Trophoblast cell (in vitro differentiated cells and primary cell): ENCODE measurements around the gene ESYT2.
A peak's percentile ranks its signal among the peaks of the same experiment; 100 is the strongest.

Source experiments
- DNase-seq, 2 donors: peaks; one replicate each; pipeline ENCODE4 v3.0.0-alpha.2; 2016
- H2AFZ ChIP-seq: 2 replicates; pipeline ENCODE4 v1.6.1; 2013; ENCODE audit warnings: low read length, moderate library complexity, mild to moderate bottlenecking; ENCODE audit not compliant: insufficient read depth, poor library complexity
- H2AK5ac ChIP-seq: 2 replicates; pipeline ENCODE4 v1.6.1; 2013; ENCODE audit warnings: mild to moderate bottlenecking, low read length
- H2BK120ac ChIP-seq: 2 replicates; pipeline ENCODE4 v1.6.1; 2013; ENCODE audit warnings: low read length, mild to moderate bottlenecking, moderate library complexity; ENCODE audit not compliant: insufficient read depth, poor library complexity
- H2BK12ac ChIP-seq: 2 replicates; pipeline ENCODE4 v1.6.1; 2013; ENCODE audit warnings: mild to moderate bottlenecking, low read length, moderate library complexity
- H2BK5ac ChIP-seq: 2 replicates; pipeline ENCODE4 v1.6.1; 2013; ENCODE audit warnings: low read length, low read depth, moderate library complexity, mild to moderate bottlenecking; ENCODE audit not compliant: poor library complexity
- H3K14ac ChIP-seq: 2 replicates; pipeline ENCODE4 v1.6.1; 2013; ENCODE audit warnings: mild to moderate bottlenecking, low read length
- H3K18ac ChIP-seq: 2 replicates; pipeline ENCODE4 v1.6.1; 2013; ENCODE audit warnings: mild to moderate bottlenecking, low read length
- H3K23ac ChIP-seq: 2 replicates; pipeline ENCODE4 v1.6.1; 2013; ENCODE audit warnings: low read length
- H3K27ac ChIP-seq: 2 replicates; pipeline ENCODE4 v1.5.1; 2013; ENCODE audit warnings: low read depth, mild to moderate bottlenecking, inconsistent platforms, low read length, moderate library complexity
- H3K27me3 ChIP-seq: 2 replicates; pipeline ENCODE4 v1.6.1; 2013; ENCODE audit warnings: inconsistent platforms, mild to moderate bottlenecking, low read length, moderate library complexity; ENCODE audit not compliant: insufficient read depth
- H3K36me3 ChIP-seq, 2 experiments: 1 replicate in 1 of 2; 2 replicates in 1 of 2; pipeline ENCODE4 v1.6.1; 2013; ENCODE audit warnings: low read length in 2 of 2, mild to moderate bottlenecking in 2 of 2, moderate library complexity in 1 of 2; ENCODE audit not compliant: insufficient read depth in 2 of 2, control insufficient read depth in 1 of 2
- H3K4ac ChIP-seq: 2 replicates; pipeline ENCODE4 v1.6.1; 2013; ENCODE audit warnings: low read depth, mild to moderate bottlenecking, low read length, moderate library complexity
- H3K4me1 ChIP-seq, 2 experiments: 1 replicate in 1 of 2; 2 replicates in 1 of 2; pipeline ENCODE4 v1.6.1; 2013; ENCODE audit warnings: low read length in 2 of 2, mild to moderate bottlenecking in 2 of 2, moderate library complexity in 1 of 2; ENCODE audit not compliant: insufficient read depth in 2 of 2, control insufficient read depth in 1 of 2
- H3K4me2 ChIP-seq: 2 replicates; pipeline ENCODE4 v1.6.1; 2013; ENCODE audit warnings: inconsistent platforms, mild to moderate bottlenecking, low read length, moderate library complexity
- H3K4me3 ChIP-seq: 2 replicates; pipeline ENCODE4 v1.5.1; 2013; ENCODE audit warnings: mild to moderate bottlenecking, low read depth, low read length, inconsistent platforms
- H3K79me1 ChIP-seq: one replicate; pipeline ENCODE4 v1.6.1; 2013; ENCODE audit warnings: low read length
- H3K79me2 ChIP-seq: 2 replicates; pipeline ENCODE4 v1.6.1; 2013; ENCODE audit warnings: low read length, mild to moderate bottlenecking; ENCODE audit not compliant: control insufficient read depth, insufficient read depth, poor library complexity
- H3K9ac ChIP-seq: 2 replicates; pipeline ENCODE4 v1.6.1; 2013; ENCODE audit warnings: mild to moderate bottlenecking, low read length
- H3K9me3 ChIP-seq: 2 replicates; pipeline ENCODE4 v1.6.1; 2013; ENCODE audit warnings: low read depth, mild to moderate bottlenecking, control low read depth, inconsistent platforms, low read length; ENCODE audit not compliant: insufficient read depth
- H4K12ac ChIP-seq: 2 replicates; pipeline ENCODE4 v1.6.1; 2013; ENCODE audit warnings: low read depth, mild to moderate bottlenecking, low read length, moderate library complexity
- H4K8ac ChIP-seq: 2 replicates; pipeline ENCODE4 v1.6.1; 2013; ENCODE audit warnings: low read depth, mild to moderate bottlenecking, low read length, moderate library complexity
- H4K91ac ChIP-seq: one replicate; pipeline ENCODE4 v1.6.1; 2013; ENCODE audit warnings: low read depth, mild to moderate bottlenecking, low read length, moderate library complexity
- WGBS: extraction: QIAGEN DNeasy Blood & Tissue Kit; methylation state at CpG from one replicate; pipeline ENCODE4 v1.1.7; 2013; ENCODE audit warnings: missing lambda C conversion rate; ENCODE audit not compliant: insufficient read length, insufficient coverage; ENCODE audit errors: extremely low coverage; 5-methylcytosine and 5-hydroxymethylcytosine counted together

ESYT2 gene

DNA sequence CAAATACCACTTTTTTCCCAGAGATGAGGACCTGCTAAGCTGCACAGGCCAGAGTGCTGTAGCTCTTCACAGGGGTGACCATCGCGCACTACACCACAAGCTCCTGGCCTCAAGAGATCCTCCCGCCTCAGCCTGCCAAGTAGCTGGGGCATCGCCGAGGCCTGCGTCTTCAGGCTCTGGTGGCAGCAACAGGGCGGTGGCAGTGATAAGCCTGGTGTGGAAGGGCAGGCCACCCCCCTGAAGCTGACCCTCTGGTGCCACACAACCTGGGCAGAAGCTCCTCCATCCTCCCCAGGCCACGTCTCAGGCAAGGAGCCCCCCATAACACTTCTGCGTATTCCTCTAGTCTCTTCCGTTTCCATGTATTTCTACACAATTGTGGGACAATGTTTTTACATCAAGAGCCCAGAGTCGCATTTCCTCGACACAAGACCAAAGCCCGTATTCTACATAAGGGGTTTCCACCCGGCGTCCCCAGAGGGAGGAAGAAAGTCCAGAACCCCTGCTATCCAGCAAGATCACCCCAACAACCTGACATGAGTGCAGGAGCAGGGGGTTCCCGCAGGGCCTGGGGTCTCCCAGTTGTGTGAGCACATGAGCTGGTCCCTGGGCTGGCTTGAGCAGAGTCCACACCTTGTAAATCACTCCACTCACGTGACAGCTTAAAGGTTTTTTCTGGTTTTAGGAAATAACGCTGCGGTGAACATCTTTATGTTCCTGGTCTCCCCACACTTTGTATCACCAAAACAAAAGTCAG is 87.1 kb downstream of the ESYT2 start:
- H4K12ac ChIP-seq = no peak overlapping the region
- no peaks in the 10 kb centered on the region for H3K79me2 ChIP-seq
- H3K36me3 ChIP-seq = peaks cover 62% of the 10 kb centered on the region in 2 experiments
- no peak overlapping the region for H3K4me3 ChIP-seq
- H2AFZ ChIP-seq = no peak overlapping the region
- no peaks in the 10 kb centered on the region for H3K79me1 ChIP-seq
- peaks cover 0 to 10% of the 10 kb centered on the region in 2 experiments for H3K4me1 ChIP-seq
- no peak overlapping the region for H3K23ac ChIP-seq
- no peak overlapping the region for H3K4ac ChIP-seq
- no peak overlapping the region for H2BK12ac ChIP-seq
- no peak overlapping the region for H3K27ac ChIP-seq
- H3K27me3 ChIP-seq = no peaks in the 10 kb centered on the region
- H2BK120ac ChIP-seq = no peak overlapping the region
- H3K14ac ChIP-seq = no peak overlapping the region
- H3K9me3 ChIP-seq = peaks cover 1% of the 10 kb centered on the region
- no peak overlapping the region for H2AK5ac ChIP-seq
- no peak overlapping the region for H2BK5ac ChIP-seq
- WGBS = no CpG with 5 or more reads among the region's 19 CpGs
- no peak overlapping the region for H4K8ac ChIP-seq
- no peak overlapping the region for H3K9ac ChIP-seq
- no peak overlapping the region for H3K4me2 ChIP-seq
- DNase-seq = no peak
- H3K18ac ChIP-seq = no peak overlapping the region
- no peak overlapping the region for H4K91ac ChIP-seq

DNA sequence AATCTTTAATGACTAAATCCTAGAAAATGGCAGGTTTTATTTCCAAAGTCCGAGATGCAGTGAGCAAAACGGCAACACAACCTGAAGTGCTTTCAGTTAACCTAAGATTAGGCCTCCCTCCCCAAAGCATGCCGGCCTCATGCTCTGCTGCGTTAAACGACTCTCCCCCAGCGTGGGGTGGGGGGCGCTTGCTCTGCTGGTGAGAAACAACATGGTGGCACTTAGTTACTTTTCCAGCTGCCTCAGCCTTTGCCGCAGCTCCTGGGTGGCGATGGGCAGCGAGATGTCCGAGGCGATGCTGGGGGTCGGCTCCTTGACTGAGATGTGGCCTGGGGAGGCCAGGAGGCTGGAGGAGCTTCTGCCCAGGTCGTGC is 88.0 kb downstream of the ESYT2 start:
- Histone ChIP-seq H2AFZ (no peak overlapping the region), H3K27me3 (no peaks in the 10 kb centered on the region), H3K79me1 (no peaks in the 10 kb centered on the region), H4K12ac (no peak overlapping the region), H3K23ac (no peak overlapping the region), H2BK5ac (no peak overlapping the region), H3K4me1 (peaks cover 0 to 10% of the 10 kb centered on the region in 2 experiments), H3K36me3 (peaks cover 58 to 63% of the 10 kb centered on the region in 2 experiments), H3K18ac (peak overlapping the region; percentile 0), H2BK120ac (no peak overlapping the region), H3K4me3 (no peak overlapping the region), H3K79me2 (no peaks in the 10 kb centered on the region), H3K14ac (no peak overlapping the region), H2BK12ac (no peak overlapping the region), H4K91ac (no peak overlapping the region), H3K4ac (no peak overlapping the region), H3K27ac (peak overlapping the region; percentile 48), H3K9me3 (peaks cover 1% of the 10 kb centered on the region), H3K9ac (no peak overlapping the region), H2AK5ac (no peak overlapping the region), H4K8ac (no peak overlapping the region), H3K4me2 (no peak overlapping the region)
- WGBS = no CpG with 5 or more reads among the region's 14 CpGs
- no peak for DNase-seq

DNA sequence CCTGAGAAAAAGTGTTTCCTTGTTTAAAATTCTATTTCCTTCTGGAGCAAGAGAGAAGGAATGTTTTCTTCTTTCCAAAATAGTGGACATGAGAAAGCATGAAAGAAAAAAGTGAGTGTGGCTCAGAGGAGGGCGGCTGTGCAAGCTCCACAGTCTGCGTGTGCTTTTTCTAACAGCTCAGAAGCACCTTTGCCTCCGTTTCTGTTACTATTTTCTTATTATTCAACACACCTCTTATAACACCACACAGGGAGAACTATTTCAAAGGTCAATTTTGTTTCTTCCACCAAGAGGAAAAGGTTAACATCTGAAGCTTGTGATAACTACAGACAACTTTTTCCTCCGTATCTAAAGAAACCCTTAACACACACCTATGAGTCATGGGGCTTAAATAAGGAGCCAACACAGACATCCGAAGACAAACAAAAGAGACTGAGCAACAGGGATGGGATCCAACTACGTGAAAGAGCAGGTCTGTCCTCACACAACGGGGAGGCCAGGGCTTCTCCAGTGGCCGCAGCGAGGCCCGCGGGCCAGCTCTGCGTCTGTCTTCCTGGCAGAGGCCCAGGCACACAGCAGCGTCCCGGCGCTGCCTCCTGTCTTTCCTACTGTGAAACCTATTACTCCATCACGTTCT is 88.5 kb downstream of the ESYT2 start:
- no peak overlapping the region for H3K14ac ChIP-seq
- H2BK120ac ChIP-seq = no peak overlapping the region
- WGBS = no CpG with 5 or more reads among the region's 16 CpGs
- no peaks in the 10 kb centered on the region for H3K27me3 ChIP-seq
- peaks cover 57 to 62% of the 10 kb centered on the region in 2 experiments for H3K36me3 ChIP-seq
- peaks cover 1% of the 10 kb centered on the region for H3K9me3 ChIP-seq
- H2AFZ ChIP-seq = no peak overlapping the region
- H3K23ac ChIP-seq = no peak overlapping the region
- no peak overlapping the region for H3K4me3 ChIP-seq
- DNase-seq = peak in 1 of 2 donors; percentile 35
- H2AK5ac ChIP-seq = no peak overlapping the region
- H2BK5ac ChIP-seq = no peak overlapping the region
- H3K4ac ChIP-seq = no peak overlapping the region
- H3K9ac ChIP-seq = no peak overlapping the region
- H4K12ac ChIP-seq = no peak overlapping the region
- H3K18ac ChIP-seq = no peak overlapping the region
- H4K8ac ChIP-seq = no peak overlapping the region
- no peaks in the 10 kb centered on the region for H3K79me2 ChIP-seq
- no peak overlapping the region for H4K91ac ChIP-seq
- H3K79me1 ChIP-seq = no peaks in the 10 kb centered on the region
- H3K27ac ChIP-seq = peak overlapping the region; percentile 48
- H3K4me1 ChIP-seq = peaks cover 0 to 10% of the 10 kb centered on the region in 2 experiments
- H2BK12ac ChIP-seq = no peak overlapping the region
- H3K4me2 ChIP-seq = no peak overlapping the region

DNA sequence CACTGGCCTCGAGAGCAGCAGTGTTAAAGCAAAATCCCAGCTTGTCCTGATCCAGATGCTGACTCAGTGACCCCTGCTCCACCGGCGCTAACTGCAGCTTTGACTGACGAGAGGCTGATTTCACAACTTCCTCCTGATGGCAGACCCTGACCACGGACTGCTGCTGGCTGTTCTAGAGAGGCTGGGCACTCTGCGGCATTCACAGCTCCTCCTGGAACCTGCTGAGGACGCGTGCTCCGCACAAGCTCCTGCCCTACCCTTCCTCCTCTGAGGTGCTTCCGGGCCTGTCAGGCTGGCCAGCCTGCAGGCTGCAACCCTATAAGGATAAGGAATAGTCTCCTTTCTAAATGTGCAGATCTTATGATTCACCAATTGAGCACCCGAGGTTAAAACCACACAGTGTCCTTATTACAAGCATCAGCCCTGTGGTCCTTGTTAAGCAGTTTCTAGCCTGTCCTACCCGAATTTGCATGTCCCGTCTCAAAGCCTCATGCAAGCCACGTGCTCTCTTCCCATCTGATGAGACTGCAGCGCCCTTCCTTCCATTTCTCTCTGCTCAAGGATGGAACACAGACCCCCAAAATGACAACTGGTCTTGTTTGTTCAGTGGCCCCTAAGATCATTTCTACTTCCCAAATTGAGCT is 89.2 kb downstream of the ESYT2 start:
- Histone ChIP-seq H4K91ac (no peak overlapping the region), H3K9me3 (peaks cover 1% of the 10 kb centered on the region), H2BK120ac (no peak overlapping the region), H3K4me1 (peaks cover 0 to 10% of the 10 kb centered on the region in 2 experiments), H3K36me3 (peaks cover 58 to 64% of the 10 kb centered on the region in 2 experiments), H3K18ac (no peak overlapping the region), H3K9ac (no peak overlapping the region), H3K4me3 (no peak overlapping the region), H3K4me2 (no peak overlapping the region), H3K23ac (no peak overlapping the region), H3K79me1 (no peaks in the 10 kb centered on the region), H2AK5ac (no peak overlapping the region), H2BK5ac (no peak overlapping the region), H3K14ac (no peak overlapping the region), H3K27ac (no peak overlapping the region), H3K27me3 (no peaks in the 10 kb centered on the region), H4K8ac (no peak overlapping the region), H3K4ac (no peak overlapping the region), H4K12ac (no peak overlapping the region), H2BK12ac (no peak overlapping the region), H2AFZ (no peak overlapping the region), H3K79me2 (no peaks in the 10 kb centered on the region)
- no CpG with 5 or more reads among the region's 15 CpGs for WGBS
- peak; percentile 66 to 80 for DNase-seq
